ENCODE measurements around the gene CDH4. TPM values are rescaled to one million over a fixed set of nuclear protein-coding genes. Genes with fewer than 3 reads are reported as not detected.

Gene CDH4
- total and polyA plus RNA-seq, 2 of the 13 experiments (the other 11 are each of a cell fraction or from before 2014, with no cell fraction given): not detected

DNA sequence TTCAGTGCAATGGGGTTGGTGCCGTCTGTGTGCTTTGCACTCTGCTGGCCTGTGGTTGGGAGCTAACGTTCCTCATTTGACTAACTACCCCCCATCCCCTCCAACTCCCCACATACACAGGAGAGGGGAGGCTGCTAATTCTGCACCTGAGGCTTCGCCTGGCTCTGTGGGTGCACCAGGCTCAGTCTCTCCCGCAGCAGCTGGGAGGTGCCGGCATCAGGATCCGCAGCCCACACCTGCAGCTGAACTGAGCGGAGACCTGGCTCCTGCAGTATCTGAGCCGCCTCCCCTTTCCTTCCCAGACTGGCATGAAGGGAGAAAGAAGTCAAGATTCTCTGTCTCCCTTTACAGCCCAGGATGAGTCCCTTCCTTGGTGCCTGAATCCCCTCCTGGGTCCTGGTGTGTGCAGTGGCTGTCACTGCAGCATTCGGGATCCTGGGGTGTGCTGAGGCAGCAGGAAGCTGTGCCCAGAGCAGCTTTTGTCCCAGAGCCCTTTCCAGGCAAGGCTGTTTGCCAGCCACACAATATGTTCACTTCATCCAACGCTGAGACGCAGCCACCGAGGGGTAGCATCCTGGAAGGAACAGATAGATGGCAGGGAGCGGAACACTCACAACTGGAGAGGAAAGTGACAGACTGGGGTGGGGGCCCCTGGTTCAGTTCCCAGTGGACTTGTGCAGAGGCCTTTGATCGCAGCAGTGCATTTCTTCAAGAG, 70.2 kb downstream of the CDH4 start:
- intact Hi-C loops (cut with micrococcal nuclease; ENCODE audit: unreplicated experiment) (no loop called here), in situ Hi-C loops (cut with HindIII; ENCODE audit: extremely low pct_ligation_motif_present, low pct_unique_long_range_greater_than_20kb) (no loop called here)
- CTCF ChIA-PET (ENCODE audit: low intra/inter-chr PET ratio, low total read pairs): no interaction called here
- no peaks in the 10 kb centered on the region for H4K20me1 ChIP-seq (ENCODE audit: insufficient read depth, low read length)
- no peak overlapping the region for H3K4me3 ChIP-seq (replicated peaks in 1 of 3; ENCODE audit: insufficient read depth in 1 of 3, low read depth in 2 of 3, low read length in 3 of 3)
- H3K79me2 ChIP-seq (ENCODE audit: insufficient read depth, low read length): no peaks in the 10 kb centered on the region
- no peak overlapping the region for H3K27ac ChIP-seq (ENCODE audit: extremely low read length, insufficient read depth, low read length)
- no peaks in the 10 kb centered on the region; a peak in 1 of 5 replicates for H3K36me3 ChIP-seq (replicated peaks in 1 of 2; ENCODE audit: control insufficient read depth in 1 of 2, insufficient read depth in 2 of 2, low read length in 2 of 2)
- no peak overlapping the region for H2AFZ ChIP-seq (ENCODE audit: low read length)
- WGBS (ENCODE audit: low lambda C conversion rate): 33% methylated on average over 13 of the region's 14 CpGs
- ATAC-seq (no peak; the same call in 2 of the 3 replicates), FAIRE-seq (no peak), DNase-seq (ENCODE audit: low spot score) (no peak)
- no peak for TF ChIP-seq KLF16 (CRISPR knock-in tag; IDR thresholded peaks at IDR 0.05)
- TF ChIP-seq ELF1 (CRISPR knock-in tag; IDR thresholded peaks at IDR 0.05): no peak
- TF ChIP-seq CAMTA2 (CRISPR knock-in tag; IDR thresholded peaks at IDR 0.05; ENCODE audit: borderline replicate concordance): no peak
- TF ChIP-seq, protein P1, sequence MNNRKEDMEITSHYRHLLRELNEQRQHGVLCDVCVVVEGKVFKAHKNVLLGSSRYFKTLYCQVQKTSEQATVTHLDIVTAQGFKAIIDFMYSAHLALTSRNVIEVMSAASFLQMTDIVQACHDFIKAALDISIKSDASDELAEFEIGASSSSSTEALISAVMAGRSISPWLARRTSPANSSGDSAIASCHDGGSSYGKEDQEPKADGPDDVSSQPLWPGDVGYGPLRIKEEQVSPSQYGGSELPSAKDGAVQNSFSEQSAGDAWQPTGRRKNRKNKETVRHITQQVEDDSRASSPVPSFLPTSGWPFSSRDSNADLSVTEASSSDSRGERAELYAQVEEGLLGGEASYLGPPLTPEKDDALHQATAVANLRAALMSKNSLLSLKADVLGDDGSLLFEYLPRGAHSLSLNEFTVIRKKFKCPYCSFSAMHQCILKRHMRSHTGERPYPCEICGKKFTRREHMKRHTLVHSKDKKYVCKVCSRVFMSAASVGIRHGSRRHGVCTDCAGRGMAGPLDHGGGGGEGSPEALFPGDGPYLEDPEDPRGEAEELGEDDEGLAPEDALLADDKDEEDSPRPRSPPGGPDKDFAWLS (CRISPR knock-in tag; IDR thresholded peaks at IDR 0.05; ENCODE audit: borderline replicate concordance): no peak
- no peak for TF ChIP-seq ZNF674 (CRISPR knock-in tag; IDR thresholded peaks at IDR 0.05; ENCODE audit: low read depth)
- TF ChIP-seq ZNF232 (CRISPR knock-in tag; IDR thresholded peaks at IDR 0.05; ENCODE audit: borderline replicate concordance): no peak
- no peak for TF ChIP-seq ZNF496 (CRISPR knock-in tag; IDR thresholded peaks at IDR 0.05; ENCODE audit: insufficient replicate concordance)
- TF ChIP-seq, protein P2, sequence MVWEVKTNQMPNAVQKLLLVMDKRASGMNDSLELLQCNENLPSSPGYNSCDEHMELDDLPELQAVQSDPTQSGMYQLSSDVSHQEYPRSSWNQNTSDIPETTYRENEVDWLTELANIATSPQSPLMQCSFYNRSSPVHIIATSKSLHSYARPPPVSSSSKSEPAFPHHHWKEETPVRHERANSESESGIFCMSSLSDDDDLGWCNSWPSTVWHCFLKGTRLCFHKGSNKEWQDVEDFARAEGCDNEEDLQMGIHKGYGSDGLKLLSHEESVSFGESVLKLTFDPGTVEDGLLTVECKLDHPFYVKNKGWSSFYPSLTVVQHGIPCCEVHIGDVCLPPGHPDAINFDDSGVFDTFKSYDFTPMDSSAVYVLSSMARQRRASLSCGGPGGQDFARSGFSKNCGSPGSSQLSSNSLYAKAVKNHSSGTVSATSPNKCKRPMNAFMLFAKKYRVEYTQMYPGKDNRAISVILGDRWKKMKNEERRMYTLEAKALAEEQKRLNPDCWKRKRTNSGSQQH (CRISPR knock-in tag; IDR thresholded peaks at IDR 0.05; ENCODE audit: low read depth): no peak
- TF ChIP-seq, protein P3, sequence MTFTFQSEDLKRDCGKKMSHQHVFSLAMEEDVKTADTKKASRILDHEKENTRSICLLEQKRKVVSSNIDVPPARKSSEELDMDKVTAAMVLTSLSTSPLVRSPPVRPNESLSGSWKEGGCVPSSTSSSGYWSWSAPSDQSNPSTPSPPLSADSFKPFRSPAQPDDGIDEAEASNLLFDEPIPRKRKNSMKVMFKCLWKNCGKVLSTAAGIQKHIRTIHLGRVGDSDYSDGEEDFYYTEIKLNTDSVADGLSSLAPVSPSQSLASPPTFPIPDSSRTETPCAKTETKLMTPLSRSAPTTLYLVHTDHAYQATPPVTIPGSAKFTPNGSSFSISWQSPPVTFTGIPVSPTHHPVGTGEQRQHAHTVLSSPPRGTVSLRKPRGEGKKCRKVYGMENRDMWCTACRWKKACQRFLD (CRISPR knock-in tag; IDR thresholded peaks at IDR 0.05; ENCODE audit: borderline replicate concordance): no peak
- TF ChIP-seq MXD4 (CRISPR knock-in tag; IDR thresholded peaks at IDR 0.05): no peak
- TF ChIP-seq, protein P4, sequence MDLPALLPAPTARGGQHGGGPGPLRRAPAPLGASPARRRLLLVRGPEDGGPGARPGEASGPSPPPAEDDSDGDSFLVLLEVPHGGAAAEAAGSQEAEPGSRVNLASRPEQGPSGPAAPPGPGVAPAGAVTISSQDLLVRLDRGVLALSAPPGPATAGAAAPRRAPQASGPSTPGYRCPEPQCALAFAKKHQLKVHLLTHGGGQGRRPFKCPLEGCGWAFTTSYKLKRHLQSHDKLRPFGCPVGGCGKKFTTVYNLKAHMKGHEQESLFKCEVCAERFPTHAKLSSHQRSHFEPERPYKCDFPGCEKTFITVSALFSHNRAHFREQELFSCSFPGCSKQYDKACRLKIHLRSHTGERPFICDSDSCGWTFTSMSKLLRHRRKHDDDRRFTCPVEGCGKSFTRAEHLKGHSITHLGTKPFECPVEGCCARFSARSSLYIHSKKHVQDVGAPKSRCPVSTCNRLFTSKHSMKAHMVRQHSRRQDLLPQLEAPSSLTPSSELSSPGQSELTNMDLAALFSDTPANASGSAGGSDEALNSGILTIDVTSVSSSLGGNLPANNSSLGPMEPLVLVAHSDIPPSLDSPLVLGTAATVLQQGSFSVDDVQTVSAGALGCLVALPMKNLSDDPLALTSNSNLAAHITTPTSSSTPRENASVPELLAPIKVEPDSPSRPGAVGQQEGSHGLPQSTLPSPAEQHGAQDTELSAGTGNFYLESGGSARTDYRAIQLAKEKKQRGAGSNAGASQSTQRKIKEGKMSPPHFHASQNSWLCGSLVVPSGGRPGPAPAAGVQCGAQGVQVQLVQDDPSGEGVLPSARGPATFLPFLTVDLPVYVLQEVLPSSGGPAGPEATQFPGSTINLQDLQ (CRISPR knock-in tag; IDR thresholded peaks at IDR 0.05): no peak
- TF ChIP-seq HIVEP1 (CRISPR knock-in tag; IDR thresholded peaks at IDR 0.05): no peak
- no peak for TF ChIP-seq KAT7 (CRISPR knock-in tag; IDR thresholded peaks at IDR 0.05; ENCODE audit: borderline replicate concordance)
- TF ChIP-seq ZNF780A (CRISPR knock-in tag; IDR thresholded peaks at IDR 0.05): no peak
- no peak overlapping the region for H3K4me2 ChIP-seq (ENCODE audit: low read depth, low read length)
- H3K4me1 ChIP-seq (ENCODE audit: insufficient read depth, low read length): no peaks in the 10 kb centered on the region
- BruUV-seq (replicated peaks): no TSS peak
- no peak overlapping the region for H3K9ac ChIP-seq (ENCODE audit: insufficient read depth, low read depth, low read length)
- H3K27me3 ChIP-seq (ENCODE audit: control insufficient read depth in 1 of 2, insufficient read depth in 2 of 2, low read length in 2 of 2): peaks cover 4 to 44% of the 10 kb centered on the region in 2 experiments; a peak in 3 of 5 replicates
- H3K9me3 ChIP-seq (ENCODE audit: low read length): no peaks in the 10 kb centered on the region
- POLR2A ChIA-PET: no interaction called here

Data from HepG2 (cell line).